ENCODE data around the gene BCAT1. TPM values are rescaled to one million over a fixed set of nuclear protein-coding genes. Genes with fewer than 3 reads are reported as not detected.

The BCAT1 gene
- total and polyA plus RNA-seq, 2 donors (not counting 1 experiment from before 2014, with no cell fraction given) = 0.33 to 9.6 TPM

DNA sequence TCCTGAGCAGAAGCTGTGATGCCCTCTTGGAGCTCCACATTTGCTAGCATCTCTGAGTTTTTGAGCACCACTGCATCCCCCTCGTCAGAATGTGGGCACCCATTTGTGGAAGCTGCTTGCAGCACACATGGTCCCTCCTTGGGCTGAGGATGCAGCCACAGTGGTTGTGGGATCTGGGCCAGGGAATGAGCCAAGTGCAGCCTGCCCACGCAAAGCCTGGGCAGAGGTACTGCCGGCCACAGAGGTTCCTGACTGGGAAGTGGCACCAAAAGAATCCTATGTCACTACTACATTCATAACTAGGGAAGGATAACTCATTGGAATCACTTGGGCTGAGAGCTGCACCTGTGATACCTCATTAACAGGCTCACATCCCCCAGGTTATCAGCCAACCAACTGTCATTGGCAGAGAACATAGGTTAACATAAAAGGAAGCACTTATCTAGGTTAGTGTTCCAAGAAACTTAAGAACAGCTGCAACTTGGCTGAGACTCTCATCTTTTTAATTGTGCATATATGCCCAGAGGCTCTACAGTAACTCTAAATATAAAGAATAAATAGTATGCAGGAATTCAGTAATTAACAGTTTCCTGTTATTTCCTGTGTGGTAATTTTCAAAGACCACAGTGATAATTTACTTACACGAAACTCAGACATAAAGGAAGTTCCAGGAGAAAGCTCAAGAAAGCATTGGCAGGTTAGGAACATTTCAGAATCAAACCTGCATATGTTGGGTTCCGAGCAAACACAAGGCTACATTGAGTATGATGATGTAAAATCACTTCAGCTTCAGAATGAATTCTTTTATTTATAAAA lies 145.3 kb downstream of the BCAT1 start:
- peaks cover 0 to 15% (median 10%) of the 10 kb centered on the region in 3 donors for H3K9me3 ChIP-seq (ENCODE audit: control extremely low read depth in 1 of 3, control insufficient read depth in 2 of 3, insufficient read depth in 1 of 3, low read length in 2 of 3)
- Mint-ChIP-seq H3K9me3 (ENCODE audit: insufficient read depth) (peaks cover 2% of the 10 kb centered on the region), H3K27me3 (no peaks in the 10 kb centered on the region), H3K4me1 (peaks cover 16% of the 10 kb centered on the region), H3K27ac (no peak overlapping the region), H3K4me3 (no peak overlapping the region)
- H3K27ac ChIP-seq (ENCODE audit: low read length in 2 of 2) = no peak overlapping the region
- no peak overlapping the region for H3K9ac ChIP-seq (ENCODE audit: low read length)
- TF ChIP-seq, protein P1, sequence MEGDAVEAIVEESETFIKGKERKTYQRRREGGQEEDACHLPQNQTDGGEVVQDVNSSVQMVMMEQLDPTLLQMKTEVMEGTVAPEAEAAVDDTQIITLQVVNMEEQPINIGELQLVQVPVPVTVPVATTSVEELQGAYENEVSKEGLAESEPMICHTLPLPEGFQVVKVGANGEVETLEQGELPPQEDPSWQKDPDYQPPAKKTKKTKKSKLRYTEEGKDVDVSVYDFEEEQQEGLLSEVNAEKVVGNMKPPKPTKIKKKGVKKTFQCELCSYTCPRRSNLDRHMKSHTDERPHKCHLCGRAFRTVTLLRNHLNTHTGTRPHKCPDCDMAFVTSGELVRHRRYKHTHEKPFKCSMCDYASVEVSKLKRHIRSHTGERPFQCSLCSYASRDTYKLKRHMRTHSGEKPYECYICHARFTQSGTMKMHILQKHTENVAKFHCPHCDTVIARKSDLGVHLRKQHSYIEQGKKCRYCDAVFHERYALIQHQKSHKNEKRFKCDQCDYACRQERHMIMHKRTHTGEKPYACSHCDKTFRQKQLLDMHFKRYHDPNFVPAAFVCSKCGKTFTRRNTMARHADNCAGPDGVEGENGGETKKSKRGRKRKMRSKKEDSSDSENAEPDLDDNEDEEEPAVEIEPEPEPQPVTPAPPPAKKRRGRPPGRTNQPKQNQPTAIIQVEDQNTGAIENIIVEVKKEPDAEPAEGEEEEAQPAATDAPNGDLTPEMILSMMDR (IDR thresholded peaks at IDR 0.05) = no peak
- TF ChIP-seq EZH2 (IDR thresholded peaks at IDR 0.05; ENCODE audit: borderline replicate concordance, insufficient read depth, low read depth, low read length, poor library complexity, severe bottlenecking) = no peak
- H3K4me2 ChIP-seq (replicated peaks; ENCODE audit: low read depth, low read length, poor library complexity, severe bottlenecking) = peak overlapping the region; percentile 26
- H4K20me1 ChIP-seq (ENCODE audit: control insufficient read depth, insufficient read depth, low read length, poor library complexity, severe bottlenecking) = no peaks in the 10 kb centered on the region
- no peak for ATAC-seq (ENCODE audit: low read depth)
- H3K4me3 ChIP-seq (ENCODE audit: control extremely low read depth in 1 of 5, extremely low read depth in 1 of 5, insufficient read depth in 1 of 5, low read depth in 2 of 5, low read length in 4 of 5) = no peak overlapping the region
- no peak overlapping the region for H2AFZ ChIP-seq (ENCODE audit: insufficient read depth, low read depth, low read length, poor library complexity, severe bottlenecking)
- peaks cover 12 to 14% of the 10 kb centered on the region in 2 donors for H3K4me1 ChIP-seq (ENCODE audit: control insufficient read depth in 2 of 2, insufficient read depth in 2 of 2, low read length in 2 of 2)
- WGBS (ENCODE audit: insufficient coverage) = 27% methylated on average over 1 of the region's 5 CpGs
- ChIA-PET POLR2A (no interaction called here), CTCF (interaction anchor here (0.8 to 1.1 kb wide), 3 partner anchors 11 to 1599 kb away, joined by 3 read pairs; no protein-coding TSS in a partner anchor)
- H3K27me3 ChIP-seq (replicated peaks in 1 of 4; ENCODE audit: control extremely low read depth in 1 of 4, control insufficient read depth in 3 of 4, insufficient read depth in 4 of 4, low read length in 3 of 4) = no peaks in the 10 kb centered on the region
- H3K79me2 ChIP-seq (ENCODE audit: control insufficient read depth, insufficient read depth, low read length) = no peaks in the 10 kb centered on the region
- H3K36me3 ChIP-seq (replicated peaks in 1 of 2; ENCODE audit: control extremely low read depth in 1 of 2, control insufficient read depth in 1 of 2, extremely low read depth in 1 of 2, insufficient read depth in 2 of 2, low read length in 1 of 2) = no peaks in the 10 kb centered on the region
- intact Hi-C loops (cut with micrococcal nuclease) = no loop called here
- DNase-seq = no peak

DNA sequence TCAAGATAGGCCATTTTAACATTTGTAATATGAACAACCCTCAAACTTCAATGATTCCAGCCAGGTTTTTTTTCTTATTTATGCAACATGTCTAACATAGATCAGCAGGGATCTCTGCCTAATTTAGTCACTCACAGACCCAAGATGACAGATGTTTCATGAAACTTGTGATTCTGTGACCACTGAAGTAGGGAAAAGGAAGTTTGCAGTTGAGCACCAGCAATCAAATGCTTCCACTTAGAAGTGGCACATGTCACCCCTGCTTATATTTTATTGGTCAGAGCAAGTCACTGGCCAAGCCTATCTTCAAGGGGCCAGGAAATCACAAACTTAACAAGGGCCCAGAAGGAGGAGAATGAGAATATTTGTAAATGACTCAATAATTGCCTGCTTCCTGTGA lies 150.6 kb downstream of the BCAT1 start:
- Histone ChIP-seq H4K20me1 (ENCODE audit: control insufficient read depth, insufficient read depth, low read length, poor library complexity, severe bottlenecking) (no peaks in the 10 kb centered on the region), H3K4me2 (replicated peaks; ENCODE audit: low read depth, low read length, poor library complexity, severe bottlenecking) (peak overlapping the region; percentile 32), H2AFZ (ENCODE audit: insufficient read depth, low read depth, low read length, poor library complexity, severe bottlenecking) (peak overlapping the region; percentile 63), H3K9me3 (ENCODE audit: control extremely low read depth in 1 of 3, control insufficient read depth in 2 of 3, insufficient read depth in 1 of 3, low read length in 2 of 3) (peaks cover 0 to 9% (median 6%) of the 10 kb centered on the region in 3 donors), H3K36me3 (replicated peaks in 1 of 2; ENCODE audit: control extremely low read depth in 1 of 2, control insufficient read depth in 1 of 2, extremely low read depth in 1 of 2, insufficient read depth in 2 of 2, low read length in 1 of 2) (no peaks in the 10 kb centered on the region), H3K27ac (ENCODE audit: low read length in 2 of 2) (peak overlapping the region; percentile 71 to 87), H3K79me2 (ENCODE audit: control insufficient read depth, insufficient read depth, low read length) (no peaks in the 10 kb centered on the region), H3K4me1 (ENCODE audit: control insufficient read depth in 2 of 2, insufficient read depth in 2 of 2, low read length in 2 of 2) (peaks cover 29 to 35% of the 10 kb centered on the region in 2 donors), H3K4me3 (ENCODE audit: control extremely low read depth in 1 of 5, extremely low read depth in 1 of 5, insufficient read depth in 1 of 5, low read depth in 2 of 5, low read length in 4 of 5) (no peak overlapping the region), H3K27me3 (replicated peaks in 1 of 4; ENCODE audit: control extremely low read depth in 1 of 4, control insufficient read depth in 3 of 4, insufficient read depth in 4 of 4, low read length in 3 of 4) (no peaks in the 10 kb centered on the region), H3K9ac (ENCODE audit: low read length) (no peak overlapping the region)
- TF ChIP-seq EZH2 (IDR thresholded peaks at IDR 0.05; ENCODE audit: borderline replicate concordance, insufficient read depth, low read depth, low read length, poor library complexity, severe bottlenecking) = no peak
- Mint-ChIP-seq H3K4me3 (peak overlapping the region; percentile 50), H3K27ac (peak overlapping the region; percentile 79), H3K9me3 (ENCODE audit: insufficient read depth) (no peaks in the 10 kb centered on the region), H3K27me3 (no peaks in the 10 kb centered on the region), H3K4me1 (peaks cover 41% of the 10 kb centered on the region)
- ChIA-PET CTCF (no interaction called here), POLR2A (no interaction called here)
- ATAC-seq (ENCODE audit: low read depth) = peak; percentile 83
- DNase-seq = peak; percentile 72
- intact Hi-C loops (cut with micrococcal nuclease) = loop anchor here (1.0 kb wide), 1 partner anchor 16 kb away; no protein-coding TSS in a partner anchor

Measured in B cell (primary cell).